Measurements from ENCODE around the gene PTPRA. TPM values are rescaled to one million over a fixed set of nuclear protein-coding genes. Genes with fewer than 3 reads are reported as not detected.

Gene PTPRA
- total and polyA plus RNA-seq, 12 donors, result 16.3 to 94.7 (median 46.3) TPM

DNA sequence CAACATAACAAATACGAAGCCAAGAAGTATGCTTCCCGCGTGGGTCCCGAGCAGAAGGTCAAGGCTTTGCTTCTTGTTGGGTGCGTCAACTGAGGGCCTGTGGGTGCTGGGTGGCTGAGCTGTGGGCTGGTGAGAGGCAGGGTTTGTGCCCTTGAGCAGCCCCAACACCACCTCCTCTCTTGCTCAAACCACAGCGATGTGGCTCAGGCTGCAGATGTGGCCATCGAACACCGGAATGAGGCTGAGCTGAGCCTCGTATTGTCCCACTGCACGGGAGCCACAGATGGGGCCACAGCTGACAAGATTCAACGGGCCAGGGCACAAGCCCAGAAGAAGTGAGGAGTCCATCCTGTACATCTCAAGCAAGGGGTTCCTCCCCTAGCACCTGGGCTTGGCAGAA lies 7.0 kb upstream of the PTPRA start:
- Histone ChIP-seq H3K27ac (no peak overlapping the region), H3K4me1 (replicated peaks in 1 of 2) (peaks cover 0 to 11% of the 10 kb centered on the region in 2 donors), H3K9me3 (replicated peaks in 1 of 3) (no peaks in the 10 kb centered on the region), H3K36me3 (replicated peaks in 1 of 2) (peaks cover 0 to 46% of the 10 kb centered on the region in 2 donors), H3K27me3 (no peaks in the 10 kb centered on the region), H3K4me3 (no peak overlapping the region)
- intact Hi-C loops (cut with DNase I), result loop anchor here in 1 of 2 donors (10.0 kb wide), 1 partner anchor 129 kb away; no protein-coding TSS in a partner anchor
- DNase-seq, result no peak
- 79 to 91% (median 87%) methylated on average over 10 to 11 of the region's 11 CpGs for WGBS, 4 donors
- TF ChIP-seq CTCF (IDR thresholded peaks at IDR 0.05), result no peak
- no peak for TF ChIP-seq POLR2A (IDR thresholded peaks at IDR 0.05)

GRCh38 chr20:2867081-2867864 lies 6.0 kb upstream of the PTPRA start:
- peaks cover 0 to 38% of the 10 kb centered on the region in 2 donors for H3K36me3 ChIP-seq (replicated peaks in 1 of 2)
- no peaks in the 10 kb centered on the region for H3K27me3 ChIP-seq
- H3K4me1 ChIP-seq (replicated peaks in 1 of 2), result peaks cover 0 to 21% of the 10 kb centered on the region in 2 donors
- WGBS, 4 donors, result 75 to 91% (median 79%) methylated on average over 12 of the region's 12 CpGs
- H3K9me3 ChIP-seq (replicated peaks in 1 of 3), result no peaks in the 10 kb centered on the region
- no peak for DNase-seq
- intact Hi-C loops (cut with DNase I), result loop anchor here in 1 of 2 donors (10.0 kb wide), 1 partner anchor 128 kb away; no protein-coding TSS in a partner anchor
- no peak for TF ChIP-seq POLR2A (IDR thresholded peaks at IDR 0.05)
- TF ChIP-seq CTCF (IDR thresholded peaks at IDR 0.05), result no peak
- H3K4me3 ChIP-seq, result no peak overlapping the region
- H3K27ac ChIP-seq, result no peak overlapping the region

GRCh38 chr20:2869381-2869780 lies 3.9 kb upstream of the PTPRA start:
- DNase-seq, result no peak
- no peaks in the 10 kb centered on the region for H3K27me3 ChIP-seq
- intact Hi-C loops (cut with DNase I), result loop anchor here in 1 of 2 donors (10.0 kb wide), 1 partner anchor 125 kb away; no protein-coding TSS in a partner anchor
- H3K4me1 ChIP-seq (replicated peaks in 1 of 2), result peaks cover 3 to 33% of the 10 kb centered on the region in 2 donors
- no peak overlapping the region for H3K27ac ChIP-seq
- 87 to 93% (median 88%) methylated on average over 3 of the region's 3 CpGs for WGBS, 4 donors
- TF ChIP-seq POLR2A (IDR thresholded peaks at IDR 0.05) (no peak), CTCF (IDR thresholded peaks at IDR 0.05) (no peak)
- H3K4me3 ChIP-seq, result no peak overlapping the region
- H3K36me3 ChIP-seq (replicated peaks in 1 of 2), result peaks cover 0 to 25% of the 10 kb centered on the region in 2 donors
- no peaks in the 10 kb centered on the region for H3K9me3 ChIP-seq (replicated peaks in 1 of 3)

DNA sequence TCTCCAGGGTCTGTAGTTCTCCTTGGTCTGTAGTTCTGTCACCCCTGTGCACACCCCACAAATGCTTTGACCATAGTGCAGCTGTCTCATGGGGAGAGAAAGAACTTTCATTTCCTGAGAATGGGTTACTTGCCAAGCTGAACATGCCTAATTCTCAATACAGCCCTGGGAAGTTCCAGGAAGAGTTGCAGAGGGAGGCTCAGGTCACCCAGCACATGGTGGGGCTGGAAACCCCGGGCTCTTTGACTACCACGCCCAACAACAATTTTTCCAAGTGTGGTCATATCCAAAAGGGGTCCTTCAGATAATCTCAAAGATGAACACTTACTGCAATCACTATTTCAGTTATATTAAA lies 2.2 kb upstream of the PTPRA start:
- Histone ChIP-seq H3K27ac (no peak overlapping the region), H3K4me3 (no peak overlapping the region), H3K4me1 (replicated peaks in 1 of 2) (peaks cover 3 to 47% of the 10 kb centered on the region in 2 donors), H3K9me3 (replicated peaks in 1 of 3) (no peaks in the 10 kb centered on the region), H3K36me3 (replicated peaks in 1 of 2) (peaks cover 0 to 8% of the 10 kb centered on the region in 2 donors), H3K27me3 (no peaks in the 10 kb centered on the region)
- DNase-seq, result no peak
- 38 to 66% (median 59%) methylated on average over 2 of the region's 2 CpGs for WGBS, 4 donors
- intact Hi-C loops (cut with DNase I), result loop anchor here in 1 of 2 donors (10.0 kb wide), 1 partner anchor 94 kb away; no protein-coding TSS in a partner anchor
- no peak for TF ChIP-seq CTCF (IDR thresholded peaks at IDR 0.05)
- TF ChIP-seq POLR2A (IDR thresholded peaks at IDR 0.05), result no peak

Data from adrenal gland (tissue), 12 donors.